Hepatocyte (in vitro differentiated cells): ENCODE results near the gene GNAS. TPM values are rescaled to one million over a fixed set of nuclear protein-coding genes. Genes with fewer than 3 reads are reported as not detected.

Source experiments
- microRNA counts: library from miRNA; unstranded; fragments of <30 nt; microRNA quantifications from one replicate; lab custom pipeline; 2017
- microRNA-seq: library from miRNA; unstranded; fragments of <30 nt; microRNA quantifications from one replicate; pipeline ENCODE4, GENCODE V29; 2017
- polyA plus RNA-seq: library from polyadenylated mRNA; unstranded; fragments of >200 nt; fragmentation: Nextera tagmentation; extraction: Ambion mirVana; gene quantifications from 2 replicates; pipeline ENCODE4 v1.2.1, GENCODE V29; 2016
- small RNA-seq: library from RNA; depleted of rRNA; stranded (forward); fragments of <200 nt; gene quantifications from one replicate; pipeline ENCODE3, GENCODE V24; 2014
- total RNA-seq: library from RNA; depleted of rRNA; stranded (reverse); fragments of >200 nt; gene quantifications from 2 replicates; pipeline ENCODE4 v1.2.3, GENCODE V29; 2014

The GNAS gene
- total and polyA plus RNA-seq, 2 experiments from 2014 or later: 897 to 1,649 TPM

MicroRNAs within 50 kb of the gene (microRNA counts, 767-probe panel; counts per million panel counts)
- microRNA hsa-miR-296-3p (lab: Ali Mortazavi, UCI): not detected
- microRNA hsa-miR-296-5p (lab: Ali Mortazavi, UCI): 5,869 counts per million, percentile 23 among the panel's probes with 10 or more counts
- microRNA hsa-miR-298 (lab: Ali Mortazavi, UCI): not detected

Small RNA genes within 50 kb of the gene (microRNA-seq; reads per million reads assigned to microRNA genes)
- gene MIR298: not detected

Small RNA genes within 50 kb of the gene (small RNA-seq; reads per million reads assigned to genes)
- gene MIR298: not detected
- not detected for gene RF02127
- not detected for gene RF02128
- gene RF02130: not detected
- gene RF02131: not detected

Other genes with a start within 250 kb of the GNAS start
- gene STX16, start 201.4 kb upstream of the GNAS start, total RNA-seq: 23.2 and 28.5 TPM in 2 replicates
- gene STX16, start 201.4 kb upstream of the GNAS start, polyA plus RNA-seq: 39.9 and 41.8 TPM in 2 replicates
- 15.2 and 15.4 TPM in 2 replicates for gene NPEPL1, start 159.9 kb upstream of the GNAS start, total RNA-seq
- gene NPEPL1, start 159.9 kb upstream of the GNAS start, polyA plus RNA-seq: 42.3 and 46.0 TPM in 2 replicates
- gene GNAS-AS1, start 1.8 kb upstream of the GNAS start, total RNA-seq: 0.16 TPM in 1 of 2 replicates, not detected in the other
- gene GNAS-AS1, start 1.8 kb upstream of the GNAS start, polyA plus RNA-seq: 0.97 and 0.98 TPM in 2 replicates
- 41.7 and 48.3 TPM in 2 replicates for gene NELFCD, start 128.5 kb downstream of the GNAS start, total RNA-seq
- gene NELFCD, start 128.5 kb downstream of the GNAS start, polyA plus RNA-seq: 64.0 and 77.7 TPM in 2 replicates
- 123 and 161 TPM in 2 replicates for gene CTSZ, start 154.5 kb downstream of the GNAS start, total RNA-seq
- gene CTSZ, start 154.5 kb downstream of the GNAS start, polyA plus RNA-seq: 5.0 and 7.1 TPM in 2 replicates
- gene TUBB1, start 166.7 kb downstream of the GNAS start, total RNA-seq: 0.04 and 0.10 TPM in 2 replicates
- 0.05 TPM in 1 of 2 replicates, not detected in the other for gene TUBB1, start 166.7 kb downstream of the GNAS start, polyA plus RNA-seq
- gene ATP5F1E, start 179.6 kb downstream of the GNAS start, total RNA-seq: 32.2 and 32.9 TPM in 2 replicates
- gene ATP5F1E, start 179.6 kb downstream of the GNAS start, polyA plus RNA-seq: 217 and 227 TPM in 2 replicates
- 70.3 and 75.7 TPM in 2 replicates for gene PRELID3B, start 190.1 kb downstream of the GNAS start, total RNA-seq
- gene PRELID3B, start 190.1 kb downstream of the GNAS start, polyA plus RNA-seq: 33.0 and 38.2 TPM in 2 replicates